AG08395 (cell line): ENCODE measurements around the gene ARL14EP.

Experiments used
- DNase-seq: peaks from one replicate; pipeline ENCODE4 v3.0.0; 2012; ENCODE audit warnings: mixed read lengths, low spot score

The ARL14EP gene

DNA sequence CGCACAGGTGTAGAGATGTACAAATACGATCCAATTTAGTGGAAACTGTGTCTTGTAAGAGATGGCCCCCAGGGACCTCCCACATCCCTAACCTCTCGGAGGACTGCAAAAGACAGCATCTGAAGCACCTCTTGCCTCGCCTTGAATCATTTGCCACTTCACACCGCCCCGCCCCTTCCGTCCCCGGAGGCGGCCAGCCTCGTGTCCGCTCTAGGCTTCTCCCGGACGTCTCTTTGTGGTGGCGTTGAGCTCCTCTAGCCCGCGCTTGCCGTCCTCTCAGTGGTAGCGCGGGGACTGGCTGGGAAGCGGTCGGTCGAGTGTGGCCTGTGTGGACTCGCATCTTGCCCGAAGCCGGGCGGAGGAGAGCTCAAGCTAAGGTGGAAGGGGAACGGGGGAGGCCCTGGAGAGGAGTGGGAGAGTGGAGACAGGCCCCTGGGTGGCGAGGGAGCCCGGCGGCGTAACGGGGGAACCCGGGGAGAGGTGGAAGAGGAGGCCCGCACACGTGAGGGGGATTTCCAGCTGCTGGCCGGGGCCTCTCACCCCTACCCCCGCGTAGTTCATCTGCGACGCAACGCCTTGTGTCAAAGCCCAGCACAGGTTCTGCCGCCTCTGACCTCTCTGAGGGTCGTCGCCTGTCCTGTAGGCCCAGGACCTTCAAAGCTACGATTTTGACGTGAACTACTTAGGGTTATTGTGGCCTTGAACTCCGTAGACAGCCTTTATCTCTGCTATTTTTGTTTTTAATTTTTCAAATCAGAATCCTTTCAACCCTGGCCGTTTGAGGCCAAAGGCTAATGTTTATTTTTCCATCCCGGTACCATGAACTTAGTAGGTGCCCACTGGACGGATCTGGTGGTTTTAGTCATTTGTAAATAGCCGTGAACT is at the start of gene ARL14EP:
ARL14EP (plus strand) TSS at position 279 of the 885 bp plus-strand sequence. CDS start 7,845 bp downstream, outside the sequence.
- DNase-seq = peak; percentile 93

DNA sequence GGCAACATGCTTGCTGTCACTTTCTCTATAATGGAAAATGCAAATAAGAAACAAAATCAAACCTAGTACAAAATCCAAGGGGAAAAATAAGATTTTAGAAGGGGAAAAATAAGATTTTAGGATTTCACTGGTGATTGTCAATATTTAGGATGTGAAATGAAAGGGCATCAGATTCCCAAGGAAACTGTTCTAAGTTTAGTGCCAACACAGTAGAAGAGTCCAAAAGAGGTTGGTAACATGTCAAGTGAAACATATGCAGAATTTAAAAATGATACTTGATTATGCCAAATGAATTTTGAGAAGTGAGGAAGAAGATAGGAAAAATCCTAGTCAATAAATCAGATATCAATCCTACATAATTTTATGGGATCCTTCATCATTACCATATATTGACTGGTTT is 45.7 kb upstream of the ARL14EP start:
- no peak for DNase-seq

DNA sequence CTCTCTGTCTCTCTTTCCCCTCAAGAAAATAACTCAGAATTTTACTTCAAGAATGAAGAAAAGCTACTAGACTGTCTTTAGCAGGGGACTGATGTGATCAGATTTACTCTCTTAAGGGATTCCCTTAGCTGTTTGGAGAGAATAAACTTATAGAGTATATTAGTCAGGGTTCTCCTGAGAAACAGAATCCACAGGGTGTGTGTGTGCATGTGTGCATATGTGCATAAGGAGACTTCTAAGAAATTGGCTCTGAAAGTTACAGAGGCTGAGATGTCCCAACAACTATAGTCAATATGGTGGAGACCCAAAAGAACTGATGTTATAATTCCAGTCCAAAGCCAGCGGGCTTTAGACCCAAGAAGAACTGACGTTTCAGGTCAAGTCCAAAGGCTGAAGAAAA is 43.1 kb upstream of the ARL14EP start:
- DNase-seq = no peak

DNA sequence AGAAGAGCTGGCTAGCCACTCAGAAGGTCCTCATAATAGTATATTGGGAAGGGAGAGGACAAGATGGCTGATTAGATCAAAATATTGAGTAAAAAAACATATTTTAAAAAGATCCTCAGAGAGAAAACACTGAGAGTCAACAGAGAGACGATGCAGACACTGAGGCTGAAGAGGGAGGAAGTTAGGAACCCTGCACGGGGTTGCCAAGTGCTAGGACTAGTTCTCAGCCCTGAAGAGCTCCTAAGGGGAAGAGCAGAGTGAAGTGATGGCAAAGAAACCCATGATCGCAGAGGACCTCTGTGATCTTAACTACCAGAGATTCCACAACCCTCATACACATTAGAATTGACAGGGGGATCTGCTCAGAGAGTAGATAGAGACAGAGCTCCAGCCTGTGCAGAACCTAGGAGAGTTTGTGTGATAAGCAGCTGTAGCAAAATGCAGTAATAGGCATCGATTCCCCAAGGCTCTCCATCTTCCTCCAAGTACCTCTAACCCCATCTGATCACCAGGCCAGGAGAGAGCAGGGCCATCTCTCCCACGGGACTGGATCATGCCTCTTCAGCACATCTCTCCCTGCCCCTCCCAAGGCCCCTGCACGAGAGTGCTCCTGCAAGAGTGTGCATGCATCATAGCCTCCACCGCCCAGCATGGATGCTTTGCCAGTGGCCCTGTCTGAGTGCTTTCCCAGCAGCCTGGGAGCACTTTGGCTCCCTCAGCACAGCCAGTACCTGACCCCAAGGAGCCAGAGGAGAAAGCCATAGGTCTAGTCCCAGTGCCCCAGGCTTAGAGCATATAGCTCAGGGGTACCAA is 41.2 kb upstream of the ARL14EP start:
- no peak for DNase-seq

- DNase-seq = no peak
Measured at GRCh38 chr11:30282289-30282631, 40.6 kb upstream of the ARL14EP start.

GRCh38 chr11:30284836-30285235 is 38.1 kb upstream of the ARL14EP start:
- DNase-seq = no peak

- DNase-seq = no peak
Measured at GRCh38 chr11:30285416-30286121, 37.3 kb upstream of the ARL14EP start.

DNA sequence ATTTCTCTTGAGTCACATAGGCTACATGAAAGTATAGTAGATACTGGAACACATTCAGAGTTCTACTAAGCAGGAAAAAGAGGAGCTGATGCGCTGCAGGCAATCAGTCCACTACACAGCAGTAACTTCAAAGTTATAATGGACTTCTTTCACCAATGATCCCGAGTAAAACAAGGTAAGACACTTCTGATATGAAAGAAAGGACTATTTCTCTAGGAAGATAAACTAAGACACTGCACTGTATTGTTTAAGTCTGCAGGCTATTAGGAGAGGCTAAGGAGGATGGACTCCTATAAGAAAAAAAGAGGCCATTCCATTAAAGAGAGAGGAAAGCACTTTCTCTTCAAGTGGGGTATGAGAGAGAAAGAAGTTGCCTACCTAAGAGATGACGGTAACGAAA is 31.6 kb upstream of the ARL14EP start:
- DNase-seq = no peak

- no peak for DNase-seq
Measured at GRCh38 chr11:30292545-30292944, 30.4 kb upstream of the ARL14EP start.

DNA sequence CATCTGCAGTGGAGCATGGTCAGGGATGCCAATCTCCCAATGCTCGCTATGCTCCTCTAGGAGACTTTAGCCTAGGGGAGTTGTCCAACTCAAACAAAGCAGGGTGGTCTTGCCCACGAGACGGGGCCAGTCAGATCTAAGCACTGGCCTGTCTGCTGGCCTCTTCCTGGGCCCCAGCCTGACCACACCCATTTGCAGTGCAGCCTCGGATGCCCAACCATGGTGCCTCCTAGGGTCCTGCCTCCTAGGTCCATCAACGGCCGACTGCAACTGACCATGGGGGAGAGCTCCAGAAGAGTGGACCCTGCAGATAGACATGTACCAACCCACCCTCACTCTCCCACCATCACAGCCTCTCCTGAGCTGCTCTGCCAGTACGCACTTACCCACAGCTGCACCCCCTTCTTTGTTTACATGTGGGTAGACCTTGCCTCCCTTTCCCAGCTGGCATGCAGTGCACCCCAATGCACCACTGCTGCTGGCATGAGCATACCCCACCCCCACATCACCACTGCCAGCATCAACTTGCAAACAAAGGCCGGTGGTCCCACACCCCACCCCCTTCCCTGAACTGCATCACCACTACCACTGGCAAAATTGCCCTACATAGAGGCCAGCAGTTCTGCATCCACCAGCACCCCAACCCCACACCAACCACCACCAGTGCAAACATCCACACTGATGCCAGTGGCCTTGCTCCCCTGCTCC is 27.6 kb upstream of the ARL14EP start:
- DNase-seq = no peak

DNA sequence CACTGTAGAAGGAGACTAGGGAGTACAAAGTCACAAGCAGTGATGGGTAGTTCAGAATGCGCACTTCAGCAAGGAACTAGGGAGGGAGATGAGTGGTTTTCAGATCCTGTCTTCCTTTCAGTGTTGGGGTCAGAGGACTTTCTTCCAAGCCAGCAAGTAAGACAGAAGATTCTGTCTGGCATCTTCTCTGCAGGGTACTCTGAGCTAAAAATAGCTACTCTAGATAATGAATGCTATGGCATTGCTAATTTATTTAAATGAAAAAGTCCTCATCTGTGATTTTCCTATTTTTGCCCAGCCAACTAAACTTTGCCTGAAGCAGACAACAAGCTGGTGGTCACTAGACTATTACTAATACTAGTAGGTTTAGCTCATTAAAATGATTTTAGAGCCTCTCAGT is 18.3 kb upstream of the ARL14EP start:
- DNase-seq = no peak

GRCh38 chr11:30310623-30311022 is 12.3 kb upstream of the ARL14EP start:
- no peak for DNase-seq

DNA sequence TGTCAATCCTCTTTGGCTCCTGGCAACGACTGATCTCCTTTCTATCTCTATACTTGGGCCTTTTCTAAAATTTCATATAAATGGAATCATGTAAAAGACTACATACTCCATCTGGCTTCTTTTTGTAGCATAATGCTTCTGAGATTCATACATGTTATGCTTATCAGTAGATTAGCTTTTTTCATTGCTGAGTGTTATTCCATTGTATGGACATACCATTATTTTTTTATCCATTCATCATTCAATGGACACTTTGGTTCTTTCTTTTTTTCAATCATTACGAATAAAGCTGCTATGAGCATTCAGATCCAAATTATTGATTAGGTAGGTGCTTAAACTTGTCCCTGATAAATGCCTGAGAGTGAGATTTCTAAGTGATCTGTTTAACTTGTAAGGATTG is 11.7 kb upstream of the ARL14EP start:
- no peak for DNase-seq

DNA sequence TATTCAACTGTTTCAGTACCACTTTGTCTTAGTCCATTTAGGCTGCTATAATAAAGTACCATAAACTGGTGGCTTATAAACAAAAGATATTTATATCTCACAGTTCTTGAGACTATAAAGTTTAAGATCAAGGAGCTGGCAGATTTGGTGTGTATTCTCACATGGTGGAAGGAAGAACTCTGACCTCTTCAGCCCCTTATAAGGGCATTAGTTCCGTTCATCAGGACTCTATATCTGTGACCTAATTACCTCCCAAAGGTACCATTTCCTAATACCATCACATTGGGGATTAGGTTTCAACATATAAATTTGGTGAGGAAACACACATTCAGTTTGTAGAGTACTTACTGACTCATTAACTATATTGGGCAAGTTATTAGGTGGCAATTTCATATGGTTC is 10.7 kb upstream of the ARL14EP start:
- DNase-seq = no peak

- DNase-seq = no peak
Measured at GRCh38 chr11:30313580-30313979, 9.3 kb upstream of the ARL14EP start.

DNA sequence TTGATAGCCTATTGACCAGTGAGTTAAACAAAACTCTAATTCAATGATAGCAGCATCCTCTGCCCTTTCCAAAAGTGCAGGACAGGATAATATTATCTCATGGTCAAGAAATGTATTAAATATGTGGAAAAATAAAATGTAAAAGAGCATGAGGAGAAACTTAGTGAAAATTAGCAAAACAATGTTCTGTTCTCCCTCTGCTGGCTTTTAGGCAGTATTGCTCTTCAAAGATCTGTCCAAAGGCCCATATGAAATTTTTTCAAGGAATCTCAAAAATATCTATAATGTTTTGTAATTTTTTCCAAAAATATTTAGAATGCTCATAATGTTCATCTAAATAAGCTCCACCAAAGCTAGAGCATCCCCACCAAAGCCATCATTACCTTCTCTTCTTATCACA is 8.3 kb upstream of the ARL14EP start:
- DNase-seq = peak; percentile 16

GRCh38 chr11:30316237-30316636 is 6.7 kb upstream of the ARL14EP start:
- no peak for DNase-seq

GRCh38 chr11:30317030-30317429 is 5.9 kb upstream of the ARL14EP start:
- no peak for DNase-seq

GRCh38 chr11:30321321-30321720 is 1.6 kb upstream of the ARL14EP start:
- no peak for DNase-seq

DNA sequence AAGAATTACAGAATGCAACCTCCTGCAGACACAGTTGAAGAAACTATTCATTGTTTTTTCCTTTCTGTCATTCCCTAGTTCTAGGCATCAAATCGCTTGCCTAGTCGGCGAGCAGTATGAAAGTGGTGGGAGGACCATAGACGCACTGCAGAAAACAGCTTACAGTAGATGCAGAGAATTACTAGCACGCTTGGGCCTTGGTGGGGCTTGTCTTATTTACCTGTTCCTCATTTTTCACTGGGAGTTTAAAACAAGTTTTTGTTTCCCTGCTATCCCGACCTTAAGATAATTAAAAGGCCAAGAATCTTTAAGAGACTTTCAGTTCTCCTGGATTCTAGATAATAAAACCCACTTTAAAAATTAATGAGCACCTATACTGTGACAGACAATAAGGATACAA is 713 bp upstream of the ARL14EP start:
- DNase-seq = no peak

GRCh38 chr11:30326114-30326778 is 3.3 kb downstream of the ARL14EP start:
- DNase-seq = no peak
